Measurements from ENCODE around the gene TNNI2. TPM values are rescaled to one million over a fixed set of nuclear protein-coding genes. Genes with fewer than 3 reads are reported as not detected.

Gene TNNI2
- total and polyA plus RNA-seq, 2 donors (not counting 1 experiment from before 2014, with no cell fraction given): 2.9 to 12.9 TPM

DNA sequence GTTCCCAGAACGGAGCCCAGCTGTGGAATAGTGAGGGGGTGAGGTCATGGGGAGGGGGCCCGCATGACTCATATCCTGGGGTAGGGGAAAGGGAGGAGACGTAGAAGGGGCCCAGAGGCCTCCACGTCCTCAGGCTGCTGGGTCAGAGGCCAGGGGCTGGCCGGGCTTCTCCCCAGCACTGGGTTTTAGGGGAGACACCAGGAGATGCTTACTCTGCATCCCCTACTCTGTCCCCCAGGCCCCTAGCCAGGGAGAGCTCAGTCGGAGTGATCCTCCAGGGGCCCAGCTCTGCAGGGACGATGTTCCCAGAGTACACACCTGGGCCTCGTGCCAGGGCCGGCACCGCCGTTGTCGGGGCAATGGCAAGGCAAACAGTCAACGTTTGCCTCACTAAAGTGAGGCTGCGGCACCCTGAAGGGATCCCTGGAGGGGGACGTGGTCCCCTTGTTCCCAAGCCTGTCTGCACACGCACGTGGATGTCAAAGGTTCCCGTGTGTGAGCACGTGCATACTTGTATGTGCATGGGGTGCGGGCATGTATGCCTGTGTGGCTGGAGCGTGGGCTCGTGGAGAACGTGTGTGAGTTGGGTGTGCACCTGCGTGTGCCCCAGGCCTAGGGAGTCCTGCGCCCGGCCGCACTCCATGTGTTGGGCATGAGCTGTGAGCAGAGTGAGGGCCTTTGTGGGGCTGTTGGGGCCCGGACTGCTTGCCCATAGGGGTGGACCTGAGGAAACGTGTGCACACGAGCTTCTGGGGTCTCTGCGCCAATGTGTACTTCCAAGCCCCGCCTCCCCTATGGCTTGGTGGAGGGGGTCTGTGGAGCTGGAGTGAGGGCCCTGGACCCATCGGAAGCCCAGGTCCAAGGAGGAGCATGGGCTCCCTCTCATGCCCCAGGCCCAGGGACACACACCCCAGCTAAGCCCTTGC is 38.7 kb downstream of the TNNI2 start:
- intact Hi-C loops (cut with micrococcal nuclease): no loop called here
- Mint-ChIP-seq H3K4me1 (peaks cover 63% of the 10 kb centered on the region), H3K27ac (peak overlapping the region; percentile 63), H3K9me3 (ENCODE audit: insufficient read depth) (no peaks in the 10 kb centered on the region), H3K27me3 (no peaks in the 10 kb centered on the region), H3K4me3 (peak overlapping the region; percentile 23)
- Histone ChIP-seq H3K9me3 (ENCODE audit: control extremely low read depth in 1 of 3, control insufficient read depth in 2 of 3, insufficient read depth in 1 of 3, low read length in 2 of 3) (no peaks in the 10 kb centered on the region), H3K27me3 (replicated peaks in 1 of 4; ENCODE audit: control extremely low read depth in 1 of 4, control insufficient read depth in 3 of 4, insufficient read depth in 4 of 4, low read length in 3 of 4) (no peaks in the 10 kb centered on the region), H3K4me3 (ENCODE audit: control extremely low read depth in 1 of 5, extremely low read depth in 1 of 5, insufficient read depth in 1 of 5, low read depth in 2 of 5, low read length in 4 of 5) (no peak overlapping the region), H3K9ac (ENCODE audit: low read length) (no peak overlapping the region), H3K36me3 (replicated peaks in 1 of 2; ENCODE audit: control extremely low read depth in 1 of 2, control insufficient read depth in 1 of 2, extremely low read depth in 1 of 2, insufficient read depth in 2 of 2, low read length in 1 of 2) (peaks cover 0 to 30% of the 10 kb centered on the region in 2 experiments), H3K4me2 (replicated peaks; ENCODE audit: low read depth, low read length, poor library complexity, severe bottlenecking) (no peak overlapping the region), H3K4me1 (ENCODE audit: control insufficient read depth in 2 of 2, insufficient read depth in 2 of 2, low read length in 2 of 2) (peaks cover 41 to 82% of the 10 kb centered on the region in 2 donors), H4K20me1 (ENCODE audit: control insufficient read depth, insufficient read depth, low read length, poor library complexity, severe bottlenecking) (peaks cover 100% of the 10 kb centered on the region), H2AFZ (ENCODE audit: insufficient read depth, low read depth, low read length, poor library complexity, severe bottlenecking) (no peak overlapping the region), H3K27ac (ENCODE audit: low read length in 2 of 2) (no peak overlapping the region), H3K79me2 (ENCODE audit: control insufficient read depth, insufficient read depth, low read length) (peaks cover 77% of the 10 kb centered on the region)
- ChIA-PET POLR2A (interaction anchor here (0.6 kb wide), 1 partner anchor 27 kb away, joined by 3 read pairs; no protein-coding TSS in a partner anchor), CTCF (interaction anchor here (0.7 to 2.2 kb wide), 5 partner anchors 22 to 274 kb away, joined by 3 to 10 read pairs (median 6); no protein-coding TSS in a partner anchor)
- WGBS (ENCODE audit: insufficient coverage): 74% methylated on average over 31 of the region's 33 CpGs
- DNase-seq (no peak), ATAC-seq (ENCODE audit: low read depth) (no peak)
- TF ChIP-seq, protein P1, sequence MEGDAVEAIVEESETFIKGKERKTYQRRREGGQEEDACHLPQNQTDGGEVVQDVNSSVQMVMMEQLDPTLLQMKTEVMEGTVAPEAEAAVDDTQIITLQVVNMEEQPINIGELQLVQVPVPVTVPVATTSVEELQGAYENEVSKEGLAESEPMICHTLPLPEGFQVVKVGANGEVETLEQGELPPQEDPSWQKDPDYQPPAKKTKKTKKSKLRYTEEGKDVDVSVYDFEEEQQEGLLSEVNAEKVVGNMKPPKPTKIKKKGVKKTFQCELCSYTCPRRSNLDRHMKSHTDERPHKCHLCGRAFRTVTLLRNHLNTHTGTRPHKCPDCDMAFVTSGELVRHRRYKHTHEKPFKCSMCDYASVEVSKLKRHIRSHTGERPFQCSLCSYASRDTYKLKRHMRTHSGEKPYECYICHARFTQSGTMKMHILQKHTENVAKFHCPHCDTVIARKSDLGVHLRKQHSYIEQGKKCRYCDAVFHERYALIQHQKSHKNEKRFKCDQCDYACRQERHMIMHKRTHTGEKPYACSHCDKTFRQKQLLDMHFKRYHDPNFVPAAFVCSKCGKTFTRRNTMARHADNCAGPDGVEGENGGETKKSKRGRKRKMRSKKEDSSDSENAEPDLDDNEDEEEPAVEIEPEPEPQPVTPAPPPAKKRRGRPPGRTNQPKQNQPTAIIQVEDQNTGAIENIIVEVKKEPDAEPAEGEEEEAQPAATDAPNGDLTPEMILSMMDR (IDR thresholded peaks at IDR 0.05): no peak
- TF ChIP-seq EZH2 (IDR thresholded peaks at IDR 0.05; ENCODE audit: borderline replicate concordance, insufficient read depth, low read depth, low read length, poor library complexity, severe bottlenecking): no peak
